ENCODE results near the gene ENDOU. TPM values are rescaled to one million over a fixed set of nuclear protein-coding genes. Genes with fewer than 3 reads are reported as not detected.
A peak's percentile ranks its signal among the peaks of the same experiment; 100 is the strongest.

The ENDOU gene
- total RNA-seq, 1 experiment from 2014 or later = not detected

DNA sequence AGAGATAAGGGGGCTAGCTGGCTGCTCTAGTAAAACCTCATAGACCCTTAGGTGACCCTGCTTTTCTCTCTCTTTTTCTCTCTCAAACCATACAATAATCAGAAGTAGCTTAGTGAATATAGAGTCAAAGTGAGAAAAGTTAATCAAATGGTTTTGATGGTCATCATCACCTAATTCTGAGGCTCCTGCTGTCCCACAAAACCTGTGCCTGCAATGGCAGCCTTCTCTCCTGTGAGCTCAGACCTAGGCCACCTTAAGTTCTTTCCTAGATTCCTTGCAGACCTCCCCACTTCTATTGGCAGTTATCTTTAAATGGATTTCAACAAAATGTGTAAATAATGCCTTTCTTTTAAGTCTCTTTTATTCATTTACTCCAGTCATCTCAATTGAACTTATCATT lies 17.9 kb downstream of the ENDOU start:
- CTCF ChIA-PET = interaction anchor here (0.6 to 2.1 kb wide), 6 partner anchors 8 to 178 kb away, joined by 3 to 8 read pairs (median 4); no protein-coding TSS in a partner anchor
- intact Hi-C loops (cut with micrococcal nuclease) = no loop called here
- TF ChIP-seq, protein P1, sequence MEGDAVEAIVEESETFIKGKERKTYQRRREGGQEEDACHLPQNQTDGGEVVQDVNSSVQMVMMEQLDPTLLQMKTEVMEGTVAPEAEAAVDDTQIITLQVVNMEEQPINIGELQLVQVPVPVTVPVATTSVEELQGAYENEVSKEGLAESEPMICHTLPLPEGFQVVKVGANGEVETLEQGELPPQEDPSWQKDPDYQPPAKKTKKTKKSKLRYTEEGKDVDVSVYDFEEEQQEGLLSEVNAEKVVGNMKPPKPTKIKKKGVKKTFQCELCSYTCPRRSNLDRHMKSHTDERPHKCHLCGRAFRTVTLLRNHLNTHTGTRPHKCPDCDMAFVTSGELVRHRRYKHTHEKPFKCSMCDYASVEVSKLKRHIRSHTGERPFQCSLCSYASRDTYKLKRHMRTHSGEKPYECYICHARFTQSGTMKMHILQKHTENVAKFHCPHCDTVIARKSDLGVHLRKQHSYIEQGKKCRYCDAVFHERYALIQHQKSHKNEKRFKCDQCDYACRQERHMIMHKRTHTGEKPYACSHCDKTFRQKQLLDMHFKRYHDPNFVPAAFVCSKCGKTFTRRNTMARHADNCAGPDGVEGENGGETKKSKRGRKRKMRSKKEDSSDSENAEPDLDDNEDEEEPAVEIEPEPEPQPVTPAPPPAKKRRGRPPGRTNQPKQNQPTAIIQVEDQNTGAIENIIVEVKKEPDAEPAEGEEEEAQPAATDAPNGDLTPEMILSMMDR (IDR thresholded peaks at IDR 0.05; ENCODE audit: unreplicated experiment) = no peak
- H3K4me3 Mint-ChIP-seq (ENCODE audit: unreplicated experiment) = no peak overlapping the region
- H3K36me3 Mint-ChIP-seq (ENCODE audit: insufficient read depth, unreplicated experiment) = peaks cover 6% of the 10 kb centered on the region
- POLR2A ChIA-PET = interaction anchor here (0.6 to 2.2 kb wide), 14 partner anchors 8 to 1716 kb away, joined by 3 to 14 read pairs (median 3); partner anchors contain the start of gene SCAF11
- no peak overlapping the region for H3K27ac Mint-ChIP-seq (ENCODE audit: low read depth, unreplicated experiment)
- no peak for DNase-seq (ENCODE audit: unreplicated experiment)
- peaks cover 30% of the 10 kb centered on the region for H3K4me1 Mint-ChIP-seq (ENCODE audit: insufficient read depth, unreplicated experiment)
- H3K27me3 Mint-ChIP-seq (ENCODE audit: insufficient read depth, unreplicated experiment) = no peaks in the 10 kb centered on the region
- H3K9me3 Mint-ChIP-seq (ENCODE audit: unreplicated experiment) = no peaks in the 10 kb centered on the region
- no TSS peak for BruUV-seq (replicated peaks)

GRCh38 chr12:47705566-47706425 lies 19.5 kb downstream of the ENDOU start, which contains the start of gene RPAP3:
Gene RPAP3, minus strand, starts transcription at chr12:47706030. Its CDS starts 3,190 bp downstream, at chr12:47702840.
- TF ChIP-seq, protein P1 (IDR thresholded peaks at IDR 0.05; ENCODE audit: unreplicated experiment) = peak; percentile 59
- H3K9me3 Mint-ChIP-seq (ENCODE audit: unreplicated experiment) = no peaks in the 10 kb centered on the region
- H3K4me1 Mint-ChIP-seq (ENCODE audit: insufficient read depth, unreplicated experiment) = peaks cover 30% of the 10 kb centered on the region
- peak within 1 kb of the TSS; percentile 88 for H3K4me3 Mint-ChIP-seq (ENCODE audit: unreplicated experiment)
- peak; percentile 93 for DNase-seq (ENCODE audit: unreplicated experiment)
- BruUV-seq (replicated peaks) = TSS peak; percentile 44
- CTCF ChIA-PET = interaction anchor here (0.6 to 2.1 kb wide), 17 partner anchors 8 to 133 kb away, joined by 3 to 11 read pairs (median 6); no protein-coding TSS in a partner anchor
- H3K27ac Mint-ChIP-seq (ENCODE audit: low read depth, unreplicated experiment) = peak within 1 kb of the TSS; percentile 90
- H3K36me3 Mint-ChIP-seq (ENCODE audit: insufficient read depth, unreplicated experiment) = peaks cover 8% of the 10 kb centered on the region
- intact Hi-C loops (cut with micrococcal nuclease) = no loop called here
- POLR2A ChIA-PET = interaction anchor here (0.5 to 2.6 kb wide), 21 partner anchors 10 to 1715 kb away, joined by 3 to 14 read pairs (median 3); partner anchors contain the start of genes RAPGEF3 and SCAF11
- no peaks in the 10 kb centered on the region for H3K27me3 Mint-ChIP-seq (ENCODE audit: insufficient read depth, unreplicated experiment)

- POLR2A ChIA-PET = interaction anchor here (0.6 to 2.6 kb wide), 7 partner anchors 10 to 1425 kb away, joined by 3 to 12 read pairs (median 3); no protein-coding TSS in a partner anchor
- peak overlapping the region; percentile 88 for H3K4me3 Mint-ChIP-seq (ENCODE audit: unreplicated experiment)
- CTCF ChIA-PET = interaction anchor here (0.5 to 1.8 kb wide), 11 partner anchors 9 to 321 kb away, joined by 3 to 11 read pairs (median 6); no protein-coding TSS in a partner anchor
- no peak for DNase-seq (ENCODE audit: unreplicated experiment)
- H3K36me3 Mint-ChIP-seq (ENCODE audit: insufficient read depth, unreplicated experiment) = peaks cover 12% of the 10 kb centered on the region
- H3K27me3 Mint-ChIP-seq (ENCODE audit: insufficient read depth, unreplicated experiment) = no peaks in the 10 kb centered on the region
- H3K4me1 Mint-ChIP-seq (ENCODE audit: insufficient read depth, unreplicated experiment) = peaks cover 30% of the 10 kb centered on the region
- TF ChIP-seq, protein P1 (IDR thresholded peaks at IDR 0.05; ENCODE audit: unreplicated experiment) = no peak
- no peaks in the 10 kb centered on the region for H3K9me3 Mint-ChIP-seq (ENCODE audit: unreplicated experiment)
- intact Hi-C loops (cut with micrococcal nuclease) = no loop called here
- no TSS peak for BruUV-seq (replicated peaks)
- H3K27ac Mint-ChIP-seq (ENCODE audit: low read depth, unreplicated experiment) = no peak overlapping the region
These were observed 20.1 kb downstream of the ENDOU start for GRCh38 chr12:47705229-47705565.

GRCh38 chr12:47704719-47705118 lies 20.6 kb downstream of the ENDOU start:
- H3K36me3 Mint-ChIP-seq (ENCODE audit: insufficient read depth, unreplicated experiment) = peaks cover 17% of the 10 kb centered on the region
- H3K4me1 Mint-ChIP-seq (ENCODE audit: insufficient read depth, unreplicated experiment) = peaks cover 30% of the 10 kb centered on the region
- H3K27ac Mint-ChIP-seq (ENCODE audit: low read depth, unreplicated experiment) = no peak overlapping the region
- no TSS peak for BruUV-seq (replicated peaks)
- no peaks in the 10 kb centered on the region for H3K27me3 Mint-ChIP-seq (ENCODE audit: insufficient read depth, unreplicated experiment)
- intact Hi-C loops (cut with micrococcal nuclease) = no loop called here
- TF ChIP-seq, protein P1 (IDR thresholded peaks at IDR 0.05; ENCODE audit: unreplicated experiment) = no peak
- POLR2A ChIA-PET = interaction anchor here (0.6 to 2.6 kb wide), 7 partner anchors 10 to 1425 kb away, joined by 3 to 12 read pairs (median 3); no protein-coding TSS in a partner anchor
- CTCF ChIA-PET = interaction anchor here (0.5 to 1.8 kb wide), 13 partner anchors 8 to 634 kb away, joined by 3 to 11 read pairs (median 6); no protein-coding TSS in a partner anchor
- H3K9me3 Mint-ChIP-seq (ENCODE audit: unreplicated experiment) = no peaks in the 10 kb centered on the region
- no peak for DNase-seq (ENCODE audit: unreplicated experiment)
- peak overlapping the region; percentile 88 for H3K4me3 Mint-ChIP-seq (ENCODE audit: unreplicated experiment)
